Rectal smooth muscle tissue (tissue), 1 donor: ENCODE results near the gene VEGFC.

Experiments
- H3K27ac ChIP-seq: one replicate; pipeline ENCODE4 v1.7.0; 2013; ENCODE audit warnings: low read depth, low read length, inconsistent platforms
- H3K27me3 ChIP-seq: one replicate; pipeline ENCODE4 v1.7.0; 2013; ENCODE audit warnings: low read length; ENCODE audit not compliant: control insufficient read depth, insufficient read depth
- H3K36me3 ChIP-seq: one replicate; pipeline ENCODE4 v1.7.0; 2013; ENCODE audit warnings: low read length; ENCODE audit not compliant: control insufficient read depth, insufficient read depth
- H3K4me1 ChIP-seq: one replicate; pipeline ENCODE4 v1.7.0; 2013; ENCODE audit warnings: low read length; ENCODE audit not compliant: control insufficient read depth, insufficient read depth
- H3K4me3 ChIP-seq: one replicate; pipeline ENCODE4 v1.7.0; 2013; ENCODE audit warnings: low read length
- H3K9ac ChIP-seq: one replicate; pipeline ENCODE4 v1.7.0; 2013; ENCODE audit warnings: low read length

VEGFC gene, protein sequence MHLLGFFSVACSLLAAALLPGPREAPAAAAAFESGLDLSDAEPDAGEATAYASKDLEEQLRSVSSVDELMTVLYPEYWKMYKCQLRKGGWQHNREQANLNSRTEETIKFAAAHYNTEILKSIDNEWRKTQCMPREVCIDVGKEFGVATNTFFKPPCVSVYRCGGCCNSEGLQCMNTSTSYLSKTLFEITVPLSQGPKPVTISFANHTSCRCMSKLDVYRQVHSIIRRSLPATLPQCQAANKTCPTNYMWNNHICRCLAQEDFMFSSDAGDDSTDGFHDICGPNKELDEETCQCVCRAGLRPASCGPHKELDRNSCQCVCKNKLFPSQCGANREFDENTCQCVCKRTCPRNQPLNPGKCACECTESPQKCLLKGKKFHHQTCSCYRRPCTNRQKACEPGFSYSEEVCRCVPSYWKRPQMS

GRCh38 chr4:176792326-176793059 lies at the start of gene VEGFC:
Gene VEGFC, minus strand, starts transcription at chr4:176792922. Its CDS starts 611 bp downstream, at chr4:176792311.
- Histone ChIP-seq H3K4me3 (peak within 1 kb of the TSS; percentile 68), H3K4me1 (peaks cover 2% of the 10 kb centered on the region), H3K27me3 (no peaks in the 10 kb centered on the region), H3K9ac (no peak within 1 kb of the TSS), H3K36me3 (no peaks in the 10 kb centered on the region), H3K27ac (no peak within 1 kb of the TSS)

DNA sequence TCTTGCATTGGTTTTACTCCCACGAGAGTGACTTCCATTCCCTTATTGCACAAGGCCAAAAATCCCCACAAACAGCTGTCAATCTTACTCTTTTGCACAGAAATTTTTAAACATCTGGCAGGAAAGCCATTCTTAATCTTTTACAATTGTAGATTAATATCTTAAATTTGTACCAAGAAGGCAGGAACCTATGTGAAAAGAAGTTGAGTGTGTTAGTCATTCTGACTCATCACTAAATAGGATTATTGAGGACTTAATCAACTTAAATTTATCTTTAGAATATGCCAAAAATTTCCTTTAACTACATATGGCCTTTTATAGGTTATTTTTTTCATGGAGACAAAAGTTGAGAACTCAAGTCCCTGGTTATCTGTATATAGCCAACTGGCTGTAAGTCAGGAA lies 49.0 kb upstream of the VEGFC start:
- H3K36me3 ChIP-seq = no peaks in the 10 kb centered on the region

DNA sequence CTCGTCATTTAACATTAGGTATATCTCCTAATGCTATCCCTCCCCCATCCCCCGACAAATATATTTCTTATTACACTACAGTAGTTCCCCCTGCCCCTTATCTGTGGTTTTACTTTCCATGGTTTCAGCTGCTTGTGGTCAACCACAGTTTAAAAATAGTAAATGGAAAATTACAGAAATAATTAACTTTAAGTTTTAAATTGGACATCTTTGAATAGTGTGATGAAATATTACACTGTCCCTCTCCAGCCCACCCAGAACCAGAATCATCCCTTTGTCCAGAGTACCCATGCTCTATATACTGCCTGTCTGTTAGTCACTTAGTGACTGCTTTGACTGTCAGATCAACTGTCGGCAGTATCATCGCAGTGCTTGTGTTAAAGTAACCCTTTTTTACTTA lies 47.4 kb upstream of the VEGFC start:
- Histone ChIP-seq H3K27me3 (no peaks in the 10 kb centered on the region), H3K4me1 (no peaks in the 10 kb centered on the region), H3K9ac (no peak overlapping the region), H3K36me3 (no peaks in the 10 kb centered on the region), H3K4me3 (no peak overlapping the region), H3K27ac (no peak overlapping the region)

More for the DNA sequence above, 49.0 kb upstream of the VEGFC start:
- Histone ChIP-seq H3K4me1 (no peaks in the 10 kb centered on the region), H3K9ac (no peak overlapping the region), H3K4me3 (no peak overlapping the region), H3K27me3 (no peaks in the 10 kb centered on the region), H3K27ac (no peak overlapping the region)

GRCh38 chr4:176839656-176840055 lies 46.9 kb upstream of the VEGFC start:
- H3K27ac ChIP-seq = no peak overlapping the region
- no peaks in the 10 kb centered on the region for H3K4me1 ChIP-seq
- no peak overlapping the region for H3K9ac ChIP-seq
- H3K36me3 ChIP-seq = no peaks in the 10 kb centered on the region
- H3K4me3 ChIP-seq = no peak overlapping the region
- no peaks in the 10 kb centered on the region for H3K27me3 ChIP-seq

GRCh38 chr4:176838601-176839433 lies 46.1 kb upstream of the VEGFC start:
- Histone ChIP-seq H3K36me3 (no peaks in the 10 kb centered on the region), H3K27me3 (no peaks in the 10 kb centered on the region), H3K27ac (no peak overlapping the region), H3K4me1 (no peaks in the 10 kb centered on the region), H3K9ac (no peak overlapping the region), H3K4me3 (no peak overlapping the region)

DNA sequence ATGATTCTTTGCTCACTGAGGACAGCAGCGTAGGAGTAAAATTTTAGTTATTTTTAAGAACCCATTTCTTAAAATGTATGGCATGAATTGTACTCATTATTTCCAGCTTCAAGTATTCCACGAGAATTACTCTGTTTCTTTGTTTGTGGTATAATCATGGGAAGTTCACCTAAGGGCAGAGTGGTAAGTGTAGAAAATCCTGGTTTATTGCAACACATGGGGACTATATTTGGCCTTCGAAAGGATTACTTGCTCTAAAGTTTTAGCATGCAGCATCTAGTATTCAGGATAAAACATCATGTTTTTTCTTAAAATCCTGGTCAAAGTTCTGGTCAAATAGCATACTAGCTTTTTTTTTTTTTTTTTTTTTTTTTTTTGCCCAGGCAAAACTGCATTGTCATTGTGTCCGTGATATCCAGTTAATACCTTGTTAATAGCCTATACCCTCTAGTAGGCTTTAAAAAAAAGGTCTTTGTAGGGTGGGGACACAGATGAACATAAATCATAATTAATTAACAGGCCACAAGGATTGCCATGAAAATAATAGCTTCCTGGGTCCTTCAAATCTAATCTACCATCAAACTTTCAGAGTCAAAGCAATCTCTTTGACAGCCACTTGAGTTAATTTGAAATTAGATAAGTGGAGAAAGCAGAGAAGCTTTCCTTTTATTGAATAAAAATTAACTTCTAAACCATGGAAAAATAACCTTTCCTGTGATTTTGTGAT lies 44.6 kb upstream of the VEGFC start:
- Histone ChIP-seq H3K36me3 (no peaks in the 10 kb centered on the region), H3K27ac (no peak overlapping the region), H3K4me1 (no peaks in the 10 kb centered on the region), H3K4me3 (no peak overlapping the region), H3K27me3 (no peaks in the 10 kb centered on the region), H3K9ac (no peak overlapping the region)

GRCh38 chr4:176834531-176834930 lies 41.8 kb upstream of the VEGFC start:
- H3K4me1 ChIP-seq = no peaks in the 10 kb centered on the region
- H3K4me3 ChIP-seq = no peak overlapping the region
- no peaks in the 10 kb centered on the region for H3K27me3 ChIP-seq
- no peak overlapping the region for H3K9ac ChIP-seq
- no peaks in the 10 kb centered on the region for H3K36me3 ChIP-seq
- H3K27ac ChIP-seq = no peak overlapping the region

GRCh38 chr4:176833400-176834175 lies 40.9 kb upstream of the VEGFC start:
- H3K9ac ChIP-seq = no peak overlapping the region
- H3K27ac ChIP-seq = no peak overlapping the region
- no peaks in the 10 kb centered on the region for H3K36me3 ChIP-seq
- H3K4me1 ChIP-seq = no peaks in the 10 kb centered on the region
- no peak overlapping the region for H3K4me3 ChIP-seq
- no peaks in the 10 kb centered on the region for H3K27me3 ChIP-seq

- Histone ChIP-seq H3K27ac (no peak overlapping the region), H3K36me3 (no peaks in the 10 kb centered on the region), H3K4me3 (no peak overlapping the region), H3K27me3 (no peaks in the 10 kb centered on the region), H3K9ac (no peak overlapping the region), H3K4me1 (no peaks in the 10 kb centered on the region)
Observed at GRCh38 chr4:176830971-176831370, 38.2 kb upstream of the VEGFC start.

DNA sequence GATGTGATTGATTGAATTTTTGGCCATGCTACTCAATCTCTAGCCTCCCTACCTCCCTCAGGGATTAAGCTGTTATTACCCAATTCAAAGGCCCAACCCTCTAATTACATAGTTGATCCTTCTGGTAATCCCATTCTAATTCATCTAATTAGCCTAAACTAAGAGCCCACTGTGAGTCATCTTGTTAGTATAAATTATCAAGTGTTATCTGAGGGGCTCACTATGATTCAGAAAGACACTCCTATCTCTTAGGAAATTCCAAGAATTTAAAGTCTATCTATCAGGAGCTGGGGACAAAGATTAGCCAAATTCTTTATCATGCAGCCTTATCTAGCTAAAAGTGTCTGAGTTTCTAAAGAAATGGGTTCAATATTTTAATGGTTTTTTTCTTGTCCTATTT lies 32.9 kb upstream of the VEGFC start:
- H3K4me1 ChIP-seq = no peaks in the 10 kb centered on the region
- no peak overlapping the region for H3K4me3 ChIP-seq
- no peak overlapping the region for H3K27ac ChIP-seq
- H3K27me3 ChIP-seq = no peaks in the 10 kb centered on the region
- no peak overlapping the region for H3K9ac ChIP-seq
- no peaks in the 10 kb centered on the region for H3K36me3 ChIP-seq

- H3K4me3 ChIP-seq = no peak overlapping the region
- no peaks in the 10 kb centered on the region for H3K4me1 ChIP-seq
- no peaks in the 10 kb centered on the region for H3K36me3 ChIP-seq
- no peak overlapping the region for H3K27ac ChIP-seq
- H3K27me3 ChIP-seq = no peaks in the 10 kb centered on the region
- H3K9ac ChIP-seq = no peak overlapping the region
Observed at GRCh38 chr4:176824645-176825366, 32.1 kb upstream of the VEGFC start.
